Spleen (tissue), 7 donors: ENCODE results near the gene APOE.

Experiments
- CTCF ChIP-seq, 11 experiments: fragments of 200-600 bp in 7 of 11; fragments of 450-650 bp in 4 of 11; sonication (generic) in 4 of 11; IDR thresholded peaks in 8 of 11; conservative IDR thresholded peaks in 3 of 11; 1 replicate in 7 of 11; 2 replicates in 4 of 11; pipeline versions ENCODE4 v1.4.0 to v1.8.0; 2016 to 2021; ENCODE audit warnings: antibody characterized with exemption in 11 of 11, inconsistent platforms in 4 of 11, mild to moderate bottlenecking in 1 of 11
- POLR2A ChIP-seq, 3 donors: fragments of 450-650 bp; IDR thresholded peaks; one replicate each; pipeline ENCODE4 v1.5.1; 2017; ENCODE audit warnings: antibody characterized with exemption in 3 of 3, mild to moderate bottlenecking in 1 of 3
- donor health status: DM: no; HTN: no; CAD: no; lungs with moderate emphysema.
- donor health status: DM: no; HTN: no; CAD: no.
- donor health status: DM: no; HTN: no; CAD: no.

- TF ChIP-seq POLR2A (IDR thresholded peaks at IDR 0.05) (no peak), CTCF (IDR thresholded peaks at IDR 0.05 in 8 of 11, conservative IDR thresholded peaks at IDR 0.05 in 3 of 11) (no peak)
These were observed 2.7 kb downstream of the APOE start for GRCh38 chr19:44908074-44908835.
